M059J (cell line): ENCODE data around the gene PATZ1. TPM values are rescaled to one million over a fixed set of nuclear protein-coding genes. Genes with fewer than 3 reads are reported as not detected.

Source experiments
- DNase-seq: peaks from one replicate; pipeline ENCODE4 v3.0.0-alpha.2; 2012; ENCODE audit warnings: low read depth
- total RNA-seq: library from RNA; depleted of rRNA; stranded (reverse); fragments of >200 nt; shearing (Covaris generic); gene quantifications from 2 replicates; pipeline ENCODE4 v1.2.3, GENCODE V29; 2014

The PATZ1 gene
- total RNA-seq, 1 experiment from 2014 or later = 10.7 TPM

GRCh38 chr22:31313366-31314147, 32.6 kb downstream of the PATZ1 start:
- peak; percentile 49 for DNase-seq

GRCh38 chr22:31308181-31308580, 38.0 kb downstream of the PATZ1 start:
- DNase-seq = no peak

- DNase-seq = no peak
Measured at GRCh38 chr22:31305194-31305593, 41.0 kb downstream of the PATZ1 start.

- DNase-seq = no peak
Measured at GRCh38 chr22:31302537-31302936, 43.6 kb downstream of the PATZ1 start.

- DNase-seq = no peak
Measured at GRCh38 chr22:31302006-31302405, 44.1 kb downstream of the PATZ1 start.

GRCh38 chr22:31300896-31301295, 45.2 kb downstream of the PATZ1 start:
- no peak for DNase-seq

- peak; percentile 27 for DNase-seq
Measured at GRCh38 chr22:31295831-31296657, 50.1 kb downstream of the PATZ1 start.

GRCh38 chr22:31295360-31295759, 50.8 kb downstream of the PATZ1 start:
- no peak for DNase-seq

- peak; percentile 78 for DNase-seq
Measured at GRCh38 chr22:31292236-31292989, 53.7 kb downstream of the PATZ1 start, which contains the start of gene PIK3IP1. TSS of gene PIK3IP1 (minus strand) at chr22:31292488. CDS start at chr22:31292344, 144 bp downstream.

GRCh38 chr22:31291481-31292235, 54.5 kb downstream of the PATZ1 start:
- DNase-seq = peak; percentile 22

GRCh38 chr22:31290494-31291471, 55.4 kb downstream of the PATZ1 start:
- peak; percentile 83 for DNase-seq

GRCh38 chr22:31289344-31289743, 56.8 kb downstream of the PATZ1 start:
- no peak for DNase-seq

- DNase-seq = no peak
Measured at GRCh38 chr22:31288496-31289240, 57.5 kb downstream of the PATZ1 start.

- no peak for DNase-seq
Measured at GRCh38 chr22:31287818-31288495, 58.2 kb downstream of the PATZ1 start.

- no peak for DNase-seq
Measured at GRCh38 chr22:31286360-31287255, 59.5 kb downstream of the PATZ1 start.

- no peak for DNase-seq
Measured at GRCh38 chr22:31284281-31285155, 61.6 kb downstream of the PATZ1 start.
